Vagina (tissue), 2 donors: ENCODE data around the gene SMARCA2.

Experiments used
- CTCF ChIP-seq, 3 experiments: fragments of 450-650 bp in 2 of 3; fragments of 200-600 bp in 1 of 3; sonication (generic) in 1 of 3; IDR thresholded peaks; one replicate each; pipeline ENCODE4 v1.5.1; 2017 to 2019; ENCODE audit warnings: antibody characterized with exemption in 3 of 3, mild to moderate bottlenecking in 2 of 3, moderate library complexity in 2 of 3
- POLR2A ChIP-seq, 2 donors: fragments of 450-650 bp; IDR thresholded peaks; one replicate each; pipeline ENCODE4 v1.6.1; 2017; ENCODE audit warnings: antibody characterized with exemption in 2 of 2, mild to moderate bottlenecking in 2 of 2, moderate library complexity in 2 of 2

GRCh38 chr9:2241836-2242741 lies 226.9 kb downstream of the SMARCA2 start:
- peak in 1 of 2 donors; percentile 86 for TF ChIP-seq POLR2A (IDR thresholded peaks at IDR 0.05)
- peak in 1 of 3 experiments; percentile 47 for TF ChIP-seq CTCF (IDR thresholded peaks at IDR 0.05)
